K562 (cell line): Measurements from ENCODE around the gene VAC14. TPM values are rescaled to one million over a fixed set of nuclear protein-coding genes. Genes with fewer than 3 reads are reported as not detected.
"Not testable (repeated sequence)": the region's sequence is repeated elsewhere in the genome, so short reads cannot be mapped to it uniquely, and the experiment has no call there.

Experiments
- ATAC-seq: fragments of 200-7000 bp; cut with Tn5 transposase; 3 replicates; pipeline ENCODE4 v1.9.1; 2020; ENCODE audit warnings: moderate library complexity
- BruUV-seq: library from RNA; stranded (reverse); fragments of 400-500 nt; replicated peaks from 2 replicates; lab custom pipeline; 2021; lab: Mats Ljungman, UMichigan
- CTCF ChIA-PET: fragments of 300-600 bp; formaldehyde crosslinking; extraction: SDS; loops from one replicate; lab custom pipeline; 2021; ENCODE audit warnings: low intra/inter-chr PET ratio; lab: Yijun Ruan, JAX
- POLR2A ChIA-PET: fragments of 300-600, 350-650 bp; sonication (Branson Sonifier 250); formaldehyde crosslinking; extraction: SDS; loops from one replicate; lab custom pipeline; 2021; ENCODE audit warnings: antibody characterized with exemption, inconsistent platforms; lab: Yijun Ruan, JAX
- DNase-seq, 4 experiments: peaks; one replicate each; pipeline versions ENCODE4 v3.0.0 to v3.0.0-alpha.2; 2011 to 2018; ENCODE audit warnings: low spot score in 3 of 4, mixed read lengths in 3 of 4; ENCODE audit errors: extremely low read depth in 1 of 4
- FAIRE-seq: peaks from 2 replicates; lab custom pipeline; 2011; peaks lifted over from hg19 to GRCh38; lab: Jason Lieb, UNC
- H2AFZ ChIP-seq: 2 replicates; pipeline ENCODE4 v1.6.0; 2011; ENCODE audit warnings: low read depth, low read length, control low read depth, inconsistent platforms
- H3K27ac ChIP-seq: fragments of 200-600 bp; 3 replicates; pipeline ENCODE4 v1.8.0; 2011; ENCODE audit warnings: low read depth, mild to moderate bottlenecking, control low read depth, inconsistent platforms, low read length, moderate library complexity, mixed read lengths; ENCODE audit errors: extremely low read depth
- H3K27me3 ChIP-seq, 2 experiments: fragments of 300-600 bp in 1 of 2; 2 replicates in 1 of 2; 3 replicates in 1 of 2; pipeline versions ENCODE4 v1.6.0 to v1.8.0; 2011; ENCODE audit warnings: inconsistent platforms in 2 of 2, low read length in 2 of 2, mild to moderate bottlenecking in 1 of 2, mixed read lengths in 1 of 2, moderate library complexity in 1 of 2; ENCODE audit not compliant: control insufficient read depth in 2 of 2, insufficient read depth in 2 of 2
- H3K36me3 ChIP-seq: fragments of 300-600 bp; 3 replicates; pipeline ENCODE4 v1.8.0; 2011; ENCODE audit warnings: mild to moderate bottlenecking, low read length, inconsistent platforms; ENCODE audit not compliant: control insufficient read depth, insufficient read depth
- H3K4me1 ChIP-seq, 2 experiments: fragments of 200-600 bp in 1 of 2; replicated peaks in 1 of 2; 2 replicates in 1 of 2; 3 replicates in 1 of 2; pipeline versions ENCODE4 v1.5.1 to v1.8.0; 2011; ENCODE audit warnings: inconsistent platforms in 2 of 2, low read length in 2 of 2, mild to moderate bottlenecking in 1 of 2, mixed read lengths in 1 of 2, moderate library complexity in 1 of 2; ENCODE audit not compliant: control insufficient read depth in 2 of 2, insufficient read depth in 2 of 2
- H3K4me2 ChIP-seq: 2 replicates; pipeline ENCODE4 v1.6.1; 2011; ENCODE audit warnings: low read length, control low read depth, inconsistent platforms, mixed read lengths; ENCODE audit not compliant: insufficient read depth
- H3K4me3 ChIP-seq: fragments of 200-600 bp; sonication (generic), shearing (Covaris generic); 2 replicates; pipeline ENCODE4 v1.5.1; 2016; ENCODE audit warnings: control low read depth, inconsistent platforms
- H3K79me2 ChIP-seq: fragments of 200-600 bp; 3 replicates; pipeline ENCODE4 v1.8.0; 2011; ENCODE audit warnings: low read length, inconsistent platforms; ENCODE audit not compliant: control insufficient read depth, insufficient read depth
- H3K9ac ChIP-seq, 2 experiments: 2 replicates each; pipeline versions ENCODE4 v1.6.0 to v1.6.1; 2011; ENCODE audit warnings: low read depth in 2 of 2, low read length in 2 of 2, control low read depth in 1 of 2, inconsistent platforms in 1 of 2, mild to moderate bottlenecking in 1 of 2, mixed read lengths in 1 of 2; ENCODE audit not compliant: insufficient read depth in 1 of 2
- H3K9me1 ChIP-seq: one replicate; pipeline ENCODE4 v1.6.0; 2011; ENCODE audit warnings: inconsistent platforms, mild to moderate bottlenecking, low read length, moderate library complexity; ENCODE audit not compliant: control insufficient read depth, insufficient read depth
- H3K9me3 ChIP-seq: replicated peaks from 2 replicates; pipeline ENCODE4 v1.5.1; 2011; ENCODE audit warnings: low read depth, low read length, inconsistent platforms; ENCODE audit not compliant: control insufficient read depth, insufficient read depth
- H4K20me1 ChIP-seq: replicated peaks from 2 replicates; pipeline ENCODE4 v1.6.1; 2011; ENCODE audit warnings: low read length, inconsistent platforms, mixed read lengths; ENCODE audit not compliant: control insufficient read depth, insufficient read depth
- RFX1 ChIP-seq: fragments of 450-650 bp; IDR thresholded peaks from 2 replicates; pipeline ENCODE4 v1.6.1; 2016; ENCODE audit warnings: mild to moderate bottlenecking, moderate library complexity
- TFE3 ChIP-seq: fragments of 450-650 bp; formaldehyde crosslinking; IDR thresholded peaks from 2 replicates; pipeline ENCODE4 v1.4.0; 2020; ENCODE audit warnings: mild to moderate bottlenecking, mixed read lengths
- WGBS: fragments of 100-300 bp; shearing (Covaris generic); methylation state at CpG from one replicate; pipeline ENCODE4 v1.1.6; 2016; ENCODE audit warnings: low coverage, mixed read lengths; ENCODE audit not compliant: insufficient coverage; ENCODE audit errors: missing lambda C conversion rate; 5-methylcytosine and 5-hydroxymethylcytosine counted together
- in situ Hi-C: fragments of 300-500 bp; cut with MboI; formaldehyde crosslinking; loops from 4 replicates; pipeline ENCODE4 v1.15.0; 2018; ENCODE audit warnings: inconsistent platforms, mixed read lengths
- intact Hi-C: fragments of 100-400 bp; cut with micrococcal nuclease; formaldehyde crosslinking; loops from 2 replicates; pipeline ENCODE4 v1.14.2; 2022
- polyA plus RNA-seq, 8 experiments: library from polyadenylated mRNA; depleted of rRNA in 4 of 8; stranded (reverse) in 5 of 8; unstranded in 3 of 8; fragments of >200 nt; fragmentation: Nextera tagmentation in 2 of 8; fragmentation: Illumina TruSeq in 1 of 8; extraction: Ambion mirVana in 2 of 8; extraction: Trizol in 1 of 8; gene quantifications; 2 replicates each; pipeline versions ENCODE4 v1.2.1 to v1.2.3, GENCODE V29; 2011 to 2014; ENCODE audit warnings: inconsistent platforms in 1 of 8, missing spikeins in 1 of 8
- total RNA-seq, 7 experiments: library from RNA; depleted of rRNA in 6 of 7; stranded (reverse); fragments of >200 nt in 6 of 7; fragmentation: Illumina TruSeq in 2 of 7; extraction: Trizol in 2 of 7; gene quantifications; 2 replicates each; pipeline versions ENCODE4 v1.2.1 to v1.2.3, GENCODE V29; 2011 to 2021; ENCODE audit warnings: low replicate concordance in 1 of 7

Gene VAC14
- total and polyA plus RNA-seq, 9 of the 15 experiments (the other 6 are each of a cell fraction or from before 2014, with no cell fraction given) = 1.3 to 41.6 (median 26.6) TPM

- BruUV-seq, H4K20me1 ChIP-seq, H3K9ac ChIP-seq, H3K27ac ChIP-seq, H3K27me3 ChIP-seq, H3K9me3 ChIP-seq, H3K4me1 ChIP-seq, FAIRE-seq, H3K9me1 ChIP-seq, H3K36me3 ChIP-seq, H3K79me2 ChIP-seq, H3K4me2 ChIP-seq, CTCF ChIA-PET, H2AFZ ChIP-seq, ATAC-seq, H3K4me3 ChIP-seq, DNase-seq, in situ Hi-C loops, intact Hi-C loops, POLR2A ChIA-PET: not testable (repeated sequence)
- WGBS = 0% methylated on average over 9 of the region's 13 CpGs
These were observed 17.1 kb upstream of the VAC14 start for GRCh38 chr16:70818088-70818487.

GRCh38 chr16:70809392-70810060 lies 8.6 kb upstream of the VAC14 start:
- 0% methylated on average over 9 of the region's 9 CpGs for WGBS
- no peaks in the 10 kb centered on the region for H3K36me3 ChIP-seq
- DNase-seq (no peak), ATAC-seq (no peak), FAIRE-seq (no peak)
- BruUV-seq = no TSS peak
- no peaks in the 10 kb centered on the region for H3K4me1 ChIP-seq
- intact Hi-C loops = no loop called here
- H3K4me3 ChIP-seq = no peak overlapping the region
- H3K27ac ChIP-seq = no peak overlapping the region
- no peaks in the 10 kb centered on the region for H4K20me1 ChIP-seq
- H3K27me3 ChIP-seq = peaks cover 20 to 38% of the 10 kb centered on the region in 2 experiments
- no peak overlapping the region for H2AFZ ChIP-seq
- H3K79me2 ChIP-seq = no peaks in the 10 kb centered on the region
- ChIA-PET CTCF (no interaction called here), POLR2A (interaction anchor here (0.8 to 1.1 kb wide), 2 partner anchors 8 to 10 kb away, joined by 3 read pairs; partner anchors contain the start of gene VAC14)
- no peak overlapping the region for H3K9ac ChIP-seq
- TF ChIP-seq TFE3 (CRISPR knock-in tag) (no peak), RFX1 (peak; percentile 74)
- H3K4me2 ChIP-seq = no peak overlapping the region
- no peaks in the 10 kb centered on the region for H3K9me1 ChIP-seq
- in situ Hi-C loops = no loop called here
- no peaks in the 10 kb centered on the region for H3K9me3 ChIP-seq
